Gastrocnemius medialis (tissue), 4 donors: Measurements from ENCODE around the gene CCDC47. TPM values are rescaled to one million over a fixed set of nuclear protein-coding genes. Genes with fewer than 3 reads are reported as not detected.

Source experiments
- ATAC-seq, 2 donors: fragments of 150-250 bp; one replicate each; pipeline ENCODE4 v1.9.1; 2016
- DNase-seq, 2 donors: peaks; one replicate each; pipeline ENCODE4 v3.0.0-alpha.2; 2019
- H3K27ac ChIP-seq, 4 donors: fragments of 200-600 bp; sonication (generic); 1 replicate in 1 of 4; 2 replicates in 3 of 4; pipeline ENCODE4 v1.5.1; 2016 to 2018; ENCODE audit warnings: mild to moderate bottlenecking in 2 of 4, moderate library complexity in 1 of 4
- H3K27me3 ChIP-seq, 3 donors: fragments of 200-600 bp; sonication (generic) in 2 of 3; 1 replicate in 1 of 3; 2 replicates in 2 of 3; pipeline versions ENCODE4 v1.5.1 to v1.6.0; 2016 to 2019; ENCODE audit warnings: mild to moderate bottlenecking in 1 of 3, moderate library complexity in 1 of 3
- H3K36me3 ChIP-seq, 2 donors: fragments of 200-600 bp; sonication (generic) in 1 of 2; one replicate each; pipeline ENCODE4 v1.5.1; 2017 to 2018
- H3K4me1 ChIP-seq, 2 donors: fragments of 200-600 bp; sonication (generic) in 1 of 2; one replicate each; pipeline ENCODE4 v1.5.1; 2016 to 2017; ENCODE audit warnings: mild to moderate bottlenecking in 2 of 2
- H3K4me3 ChIP-seq, 4 donors: fragments of 200-600 bp; sonication (generic) in 3 of 4; 1 replicate in 1 of 4; 2 replicates in 3 of 4; pipeline ENCODE4 v1.5.1; 2016 to 2019; ENCODE audit warnings: mild to moderate bottlenecking in 2 of 4
- H3K9me3 ChIP-seq, 3 donors: fragments of 200-600 bp; sonication (generic) in 2 of 3; 1 replicate in 1 of 3; 2 replicates in 2 of 3; pipeline ENCODE4 v1.5.1; 2016 to 2019
- CTCF ChIP-seq, 5 experiments: fragments of 450-650 bp in 3 of 5; fragments of 200-600 bp in 2 of 5; sonication (generic) in 2 of 5; IDR thresholded peaks in 4 of 5; conservative IDR thresholded peaks in 1 of 5; 1 replicate in 4 of 5; 2 replicates in 1 of 5; pipeline ENCODE4 v1.5.1; 2016 to 2019; ENCODE audit warnings: antibody characterized with exemption in 5 of 5, mild to moderate bottlenecking in 3 of 5, moderate library complexity in 3 of 5
- POLR2A ChIP-seq, 2 donors: fragments of 450-650 bp; IDR thresholded peaks; one replicate each; pipeline ENCODE4 v1.6.1; 2017; ENCODE audit warnings: antibody characterized with exemption in 2 of 2, mild to moderate bottlenecking in 2 of 2, moderate library complexity in 2 of 2
- in situ Hi-C, 4 donors: fragments of 200-750 bp; cut with MboI; loops; one replicate each; pipeline versions ENCODE4 v1.15.0 to v1.8.0; 2017; ENCODE audit warnings: low sequenced_read_pairs in 4 of 4
- intact Hi-C: fragments of 100-400 bp; cut with DNase I; formaldehyde crosslinking; loops from one replicate; pipeline ENCODE4 v1.15.1; 2023; ENCODE audit warnings: low total_unique reads
- total RNA-seq, 4 donors: library from RNA; depleted of rRNA; stranded (reverse); fragments of >200 nt; gene quantifications; one replicate each; pipeline versions ENCODE4 v1.1.0 to v1.2.3, GENCODE V29; 2016

CCDC47 gene
- total RNA-seq, 4 donors from 2014 or later = 81.0 to 110 (median 86.8) TPM

- Histone ChIP-seq H3K36me3 (peaks cover 0 to 77% of the 10 kb centered on the region in 2 donors), H3K4me1 (peaks cover 1% of the 10 kb centered on the region in 2 donors), H3K27me3 (peaks cover 0 to 2% (median 0%) of the 10 kb centered on the region in 3 donors), H3K27ac (no peak overlapping the region), H3K9me3 (no peaks in the 10 kb centered on the region), H3K4me3 (no peak overlapping the region)
- intact Hi-C loops (no loop called here), in situ Hi-C loops (loop anchor here in 1 of 4 donors (25.0 kb wide), 1 partner anchor 269 kb away; the partner anchor contains the start of gene CYB561)
- DNase-seq (no peak), ATAC-seq (no peak)
- no peak for TF ChIP-seq POLR2A (IDR thresholded peaks at IDR 0.05)
- TF ChIP-seq CTCF (IDR thresholded peaks at IDR 0.05 in 4 of 5, conservative IDR thresholded peaks at IDR 0.05 in 1 of 5) = no peak
These were observed 66.9 kb downstream of the CCDC47 start for GRCh38 chr17:63706336-63707082.

GRCh38 chr17:63705657-63706056, 67.7 kb downstream of the CCDC47 start:
- DNase-seq (no peak), ATAC-seq (no peak)
- H3K27ac ChIP-seq = no peak overlapping the region
- in situ Hi-C loops (loop anchor here in 1 of 4 donors (25.0 kb wide), 1 partner anchor 268 kb away; the partner anchor contains the start of gene CYB561), intact Hi-C loops (no loop called here)
- no peak overlapping the region for H3K4me3 ChIP-seq
- no peak for TF ChIP-seq POLR2A (IDR thresholded peaks at IDR 0.05)
- TF ChIP-seq CTCF (IDR thresholded peaks at IDR 0.05 in 4 of 5, conservative IDR thresholded peaks at IDR 0.05 in 1 of 5) = no peak
- peaks cover 9 to 10% of the 10 kb centered on the region in 2 donors for H3K4me1 ChIP-seq
- peaks cover 0 to 70% of the 10 kb centered on the region in 2 donors for H3K36me3 ChIP-seq
- no peaks in the 10 kb centered on the region for H3K9me3 ChIP-seq
- peaks cover 0 to 10% (median 0%) of the 10 kb centered on the region in 3 donors for H3K27me3 ChIP-seq

GRCh38 chr17:63704836-63705235, 68.6 kb downstream of the CCDC47 start:
- H3K36me3 ChIP-seq = peaks cover 0 to 62% of the 10 kb centered on the region in 2 donors
- H3K4me1 ChIP-seq = peaks cover 9 to 11% of the 10 kb centered on the region in 2 donors
- no peaks in the 10 kb centered on the region for H3K9me3 ChIP-seq
- no peak overlapping the region for H3K4me3 ChIP-seq
- TF ChIP-seq POLR2A (IDR thresholded peaks at IDR 0.05) (no peak), CTCF (IDR thresholded peaks at IDR 0.05 in 4 of 5, conservative IDR thresholded peaks at IDR 0.05 in 1 of 5) (no peak)
- intact Hi-C loops (no loop called here), in situ Hi-C loops (loop anchor here in 1 of 4 donors (25.0 kb wide), 1 partner anchor 268 kb away; the partner anchor contains the start of gene CYB561)
- DNase-seq (no peak), ATAC-seq (no peak)
- peaks cover 0 to 10% (median 0%) of the 10 kb centered on the region in 3 donors for H3K27me3 ChIP-seq
- no peak overlapping the region for H3K27ac ChIP-seq

GRCh38 chr17:63704259-63704576, 69.2 kb downstream of the CCDC47 start:
- ATAC-seq (no peak), DNase-seq (no peak)
- Histone ChIP-seq H3K4me3 (no peak overlapping the region), H3K27ac (no peak overlapping the region), H3K27me3 (peaks cover 1 to 11% (median 3%) of the 10 kb centered on the region in 3 donors), H3K36me3 (peaks cover 0 to 56% of the 10 kb centered on the region in 2 donors), H3K9me3 (no peaks in the 10 kb centered on the region), H3K4me1 (peaks cover 11 to 12% of the 10 kb centered on the region in 2 donors)
- intact Hi-C loops = no loop called here
- in situ Hi-C loops = loop anchor here in 1 of 4 donors (25.0 kb wide), 1 partner anchor 267 kb away; the partner anchor contains the start of gene CYB561
- no peak for TF ChIP-seq POLR2A (IDR thresholded peaks at IDR 0.05)
- no peak for TF ChIP-seq CTCF (IDR thresholded peaks at IDR 0.05 in 4 of 5, conservative IDR thresholded peaks at IDR 0.05 in 1 of 5)
